ENCODE results near the gene R3HDM2.

Gene R3HDM2

GRCh38 chr12:57469296-57470164 lies 38.7 kb upstream of the R3HDM2 start:
- DNase-seq, result no peak
- in situ Hi-C loops (cut with MboI; ENCODE audit: low pct_unique_long_range_greater_than_20kb, low sequenced_read_pairs), result no loop called here

GRCh38 chr12:57467915-57468314 lies 37.1 kb upstream of the R3HDM2 start:
- DNase-seq, result no peak
- in situ Hi-C loops (cut with MboI; ENCODE audit: low pct_unique_long_range_greater_than_20kb, low sequenced_read_pairs), result no loop called here

DNA sequence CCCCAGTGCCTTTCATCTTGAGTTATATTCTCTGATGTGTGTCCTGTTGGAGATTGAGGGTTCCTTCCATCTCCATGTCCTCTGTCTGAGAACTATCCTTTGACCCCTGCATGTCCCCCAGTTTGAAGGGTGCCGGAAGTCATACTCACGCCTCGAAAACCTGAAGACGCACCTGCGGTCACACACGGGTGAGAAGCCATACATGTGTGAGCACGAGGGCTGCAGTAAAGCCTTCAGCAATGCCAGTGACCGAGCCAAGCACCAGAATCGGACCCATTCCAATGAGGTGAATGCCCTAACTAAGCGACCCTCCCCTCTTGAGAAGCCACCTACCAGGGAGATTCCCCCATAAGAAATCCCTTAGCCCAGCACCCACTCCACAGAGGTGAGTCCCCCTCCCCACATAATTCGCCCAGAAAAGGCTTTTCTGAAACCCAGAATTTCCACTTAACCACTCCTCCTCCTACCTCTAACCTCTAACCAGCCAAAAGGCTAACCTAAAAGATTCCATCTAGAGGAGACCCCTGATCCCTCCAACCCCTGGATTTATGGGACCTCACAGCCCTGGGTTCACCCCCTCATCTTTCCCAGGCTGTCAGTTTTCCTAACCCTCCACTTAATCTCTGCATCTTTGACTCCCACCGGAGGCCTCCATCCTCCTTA lies 36.5 kb upstream of the R3HDM2 start:
- in situ Hi-C loops (cut with MboI; ENCODE audit: low pct_unique_long_range_greater_than_20kb, low sequenced_read_pairs), result no loop called here

GRCh38 chr12:57465747-57466505 lies 35.1 kb upstream of the R3HDM2 start:
- no peak for DNase-seq
- in situ Hi-C loops (cut with MboI; ENCODE audit: low pct_unique_long_range_greater_than_20kb, low sequenced_read_pairs), result no loop called here

More for the DNA sequence above, 36.5 kb upstream of the R3HDM2 start:
- DNase-seq, result no peak

DNA sequence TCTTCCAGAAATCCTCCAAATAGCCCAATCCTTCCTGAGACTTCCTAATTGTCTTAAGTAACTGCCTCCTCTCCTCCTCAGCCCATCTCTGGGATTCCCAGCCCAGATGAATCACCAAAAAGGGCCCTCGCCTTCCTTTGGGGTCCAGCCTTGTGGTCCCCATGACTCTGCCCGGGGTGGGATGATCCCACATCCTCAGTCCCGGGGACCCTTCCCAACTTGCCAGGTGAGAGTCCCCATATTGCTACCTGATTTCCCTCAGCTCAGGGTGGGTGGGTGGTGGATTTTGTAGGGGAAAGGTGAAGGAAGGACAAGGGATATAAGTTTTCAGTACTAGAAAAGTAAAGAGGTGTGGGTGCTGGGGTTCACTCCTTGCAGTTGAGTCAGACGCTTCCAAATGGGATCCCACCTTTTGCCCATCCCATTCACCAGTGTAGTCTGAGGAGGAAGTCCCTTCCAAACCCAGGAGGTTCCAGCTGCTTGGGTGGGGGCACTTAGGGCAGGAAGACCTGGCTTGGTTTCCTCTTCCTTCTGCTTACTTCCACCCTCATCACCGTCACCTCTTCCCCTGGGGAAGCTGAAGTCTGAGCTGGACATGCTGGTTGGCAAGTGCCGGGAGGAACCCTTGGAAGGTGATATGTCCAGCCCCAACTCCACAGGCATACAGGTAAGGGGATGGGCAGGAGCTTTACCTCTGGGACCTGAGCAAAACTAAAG lies 34.3 kb upstream of the R3HDM2 start:
- DNase-seq, result no peak
- in situ Hi-C loops (cut with MboI; ENCODE audit: low pct_unique_long_range_greater_than_20kb, low sequenced_read_pairs), result no loop called here

DNA sequence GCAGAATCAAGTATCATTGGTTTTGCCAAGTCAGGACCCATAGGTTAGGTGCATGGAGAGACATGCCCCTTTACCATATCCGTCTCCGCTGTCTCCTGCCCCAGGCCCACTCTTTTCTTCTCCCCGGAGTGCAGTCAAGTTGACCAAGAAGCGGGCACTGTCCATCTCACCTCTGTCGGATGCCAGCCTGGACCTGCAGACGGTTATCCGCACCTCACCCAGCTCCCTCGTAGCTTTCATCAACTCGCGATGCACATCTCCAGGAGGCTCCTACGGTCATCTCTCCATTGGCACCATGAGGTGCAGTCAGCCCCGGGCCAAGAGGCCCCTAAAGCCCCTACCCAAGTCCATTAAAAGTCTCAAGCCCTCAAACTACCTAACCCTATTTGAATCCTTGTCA lies 33.7 kb upstream of the R3HDM2 start:
- in situ Hi-C loops (cut with MboI; ENCODE audit: low pct_unique_long_range_greater_than_20kb, low sequenced_read_pairs), result no loop called here
- no peak for DNase-seq

GRCh38 chr12:57462912-57463253 lies 32.0 kb upstream of the R3HDM2 start:
- in situ Hi-C loops (cut with MboI; ENCODE audit: low pct_unique_long_range_greater_than_20kb, low sequenced_read_pairs), result no loop called here
- no peak for DNase-seq

DNA sequence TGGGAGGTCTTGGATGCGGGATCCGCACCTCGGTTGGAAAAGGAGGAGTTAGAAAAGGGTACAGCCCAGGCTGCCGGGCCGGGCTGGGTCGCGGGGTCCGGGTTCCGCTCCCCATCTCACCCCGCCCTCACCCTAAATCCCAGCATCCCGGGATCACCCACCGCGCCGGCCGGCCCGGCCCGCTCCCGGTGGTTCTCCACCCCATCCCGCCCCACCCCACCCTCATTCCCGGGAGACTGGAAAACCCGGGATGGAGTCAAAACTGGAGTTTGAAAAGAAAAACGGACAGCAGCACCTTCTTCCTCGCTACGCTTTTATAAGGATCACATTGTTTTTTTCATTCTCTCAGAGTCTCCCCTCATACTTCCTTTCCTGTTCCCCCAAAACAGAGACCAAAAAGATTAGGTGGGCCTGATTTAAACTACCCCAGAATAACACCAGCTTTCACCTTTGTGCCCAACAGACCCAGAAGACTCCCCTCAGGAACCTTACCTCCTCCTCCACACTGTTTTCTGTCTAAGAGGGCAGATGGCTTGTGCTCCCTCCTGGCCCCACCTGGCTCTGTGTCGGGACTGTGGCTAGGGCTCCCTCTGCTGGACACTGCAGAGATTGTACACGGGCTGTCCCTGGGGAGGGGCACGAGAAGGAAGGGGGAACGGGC lies 31.5 kb upstream of the R3HDM2 start:
- in situ Hi-C loops (cut with MboI; ENCODE audit: low pct_unique_long_range_greater_than_20kb, low sequenced_read_pairs), result no loop called here

DNA sequence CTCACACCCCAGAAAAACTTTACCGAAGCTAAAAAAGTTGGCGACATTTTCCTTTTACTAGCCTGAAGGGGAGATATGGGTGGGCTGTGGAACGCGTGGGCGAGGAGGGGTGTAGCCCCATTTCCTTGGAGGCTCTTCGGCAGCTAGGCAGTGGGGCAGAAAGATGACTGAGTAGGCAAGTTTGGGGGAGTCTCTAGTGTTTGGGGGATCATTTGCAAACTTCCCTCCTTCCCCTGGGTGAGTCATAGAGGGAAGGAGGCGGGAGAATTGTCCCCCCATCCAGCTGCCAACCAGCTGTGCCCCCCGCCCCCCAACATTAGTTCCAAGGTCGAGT lies 31.0 kb upstream of the R3HDM2 start:
- in situ Hi-C loops (cut with MboI; ENCODE audit: low pct_unique_long_range_greater_than_20kb, low sequenced_read_pairs), result no loop called here

More for the DNA sequence above, 31.5 kb upstream of the R3HDM2 start:
- peak; percentile 95 for DNase-seq

GRCh38 chr12:57461276-57461916 lies 30.6 kb upstream of the R3HDM2 start:
- no peak for DNase-seq

More for the DNA sequence above, 31.0 kb upstream of the R3HDM2 start:
- peak; percentile 20 for DNase-seq

DNA sequence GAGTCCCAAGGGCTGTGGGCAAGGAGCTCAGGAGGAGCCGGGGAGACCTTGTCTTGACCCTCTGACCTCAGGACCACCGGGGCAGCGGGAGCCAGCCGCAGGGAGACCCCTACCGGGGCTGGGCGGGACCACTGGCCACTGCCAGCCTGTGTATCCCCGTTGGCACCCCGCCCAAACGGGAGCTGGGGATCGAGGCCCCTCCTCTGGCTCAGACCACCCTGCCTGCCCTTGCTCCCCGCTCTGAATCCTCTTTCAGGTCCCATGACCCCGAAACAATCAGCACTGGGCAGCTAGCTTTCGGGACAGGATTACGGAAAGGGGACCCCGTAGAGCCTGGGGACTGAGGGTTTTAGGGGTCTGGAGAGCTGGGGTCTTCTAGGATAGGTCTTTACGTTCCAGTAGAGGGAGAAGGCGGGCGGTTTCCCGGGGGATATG lies 30.0 kb upstream of the R3HDM2 start:
- in situ Hi-C loops (cut with MboI; ENCODE audit: low pct_unique_long_range_greater_than_20kb, low sequenced_read_pairs), result no loop called here
- DNase-seq, result no peak

More at GRCh38 chr12:57461276-57461916, 30.6 kb upstream of the R3HDM2 start:
- in situ Hi-C loops (cut with MboI; ENCODE audit: low pct_unique_long_range_greater_than_20kb, low sequenced_read_pairs), result no loop called here

DNA sequence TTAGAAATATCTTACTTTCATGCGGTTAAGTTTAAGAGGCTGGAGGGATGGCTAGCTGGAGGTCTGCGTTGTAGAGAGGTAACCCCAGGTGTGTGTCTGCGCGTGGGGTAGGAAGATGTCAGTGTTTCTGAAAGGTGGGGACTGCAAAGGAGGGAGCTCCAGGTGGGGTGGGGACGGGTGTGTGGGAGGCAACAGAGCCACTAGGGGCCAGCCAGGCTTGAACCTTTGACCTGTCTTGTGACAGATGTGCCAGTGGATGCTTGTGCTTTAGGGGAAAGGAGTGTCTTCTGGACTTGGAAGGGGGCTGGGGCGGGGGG lies 29.6 kb upstream of the R3HDM2 start:
- DNase-seq, result no peak
- in situ Hi-C loops (cut with MboI; ENCODE audit: low pct_unique_long_range_greater_than_20kb, low sequenced_read_pairs), result no loop called here

GRCh38 chr12:57459750-57460467 lies 29.1 kb upstream of the R3HDM2 start, which contains the start of gene GLI1:
Gene GLI1, plus strand, starts transcription at chr12:57459785. Its CDS starts 3,907 bp downstream, at chr12:57463692.
- in situ Hi-C loops (cut with MboI; ENCODE audit: low pct_unique_long_range_greater_than_20kb, low sequenced_read_pairs), result no loop called here
- peak; percentile 36 for DNase-seq

- peak; percentile 97 for DNase-seq
- in situ Hi-C loops (cut with MboI; ENCODE audit: low pct_unique_long_range_greater_than_20kb, low sequenced_read_pairs), result no loop called here
Observed at GRCh38 chr12:57459055-57459749, 28.4 kb upstream of the R3HDM2 start.

DNA sequence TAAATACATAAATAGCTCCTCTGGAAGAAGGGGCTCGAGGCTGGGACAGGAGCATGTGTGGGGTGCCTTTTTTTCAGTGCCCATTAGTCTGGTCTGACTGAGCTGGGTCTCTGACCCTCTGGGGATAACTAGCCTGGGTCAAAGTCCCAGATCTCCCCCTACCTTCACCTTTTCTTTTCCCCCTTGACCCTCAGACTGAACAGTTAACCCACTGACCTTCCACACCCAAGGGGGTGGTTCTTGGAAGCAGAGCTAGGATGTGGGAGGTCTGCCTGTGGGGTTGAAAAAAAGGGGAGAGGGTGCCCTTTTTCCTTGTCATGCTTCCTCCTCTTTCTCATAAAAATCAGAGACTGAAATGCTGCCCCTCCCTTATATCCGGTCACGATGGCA lies 27.8 kb upstream of the R3HDM2 start:
- DNase-seq, result no peak
- in situ Hi-C loops (cut with MboI; ENCODE audit: low pct_unique_long_range_greater_than_20kb, low sequenced_read_pairs), result no loop called here

DNA sequence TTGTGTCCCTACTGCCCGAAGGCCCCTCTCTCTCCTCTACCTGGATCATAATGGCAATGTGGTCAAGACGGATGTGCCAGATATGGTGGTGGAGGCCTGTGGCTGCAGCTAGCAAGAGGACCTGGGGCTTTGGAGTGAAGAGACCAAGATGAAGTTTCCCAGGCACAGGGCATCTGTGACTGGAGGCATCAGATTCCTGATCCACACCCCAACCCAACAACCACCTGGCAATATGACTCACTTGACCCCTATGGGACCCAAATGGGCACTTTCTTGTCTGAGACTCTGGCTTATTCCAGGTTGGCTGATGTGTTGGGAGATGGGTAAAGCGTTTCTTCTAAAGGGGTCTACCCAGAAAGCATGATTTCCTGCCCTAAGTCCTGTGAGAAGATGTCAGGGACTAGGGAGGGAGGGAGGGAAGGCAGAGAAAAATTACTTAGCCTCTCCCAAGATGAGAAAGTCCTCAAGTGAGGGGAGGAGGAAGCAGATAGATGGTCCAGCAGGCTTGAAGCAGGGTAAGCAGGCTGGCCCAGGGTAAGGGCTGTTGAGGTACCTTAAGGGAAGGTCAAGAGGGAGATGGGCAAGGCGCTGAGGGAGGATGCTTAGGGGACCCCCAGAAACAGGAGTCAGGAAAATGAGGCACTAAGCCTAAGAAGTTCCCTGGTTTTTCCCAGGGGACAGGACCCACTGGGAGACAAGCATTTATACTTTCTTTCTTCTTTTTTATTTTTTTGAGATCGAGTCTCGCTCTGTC lies 26.1 kb upstream of the R3HDM2 start:
- in situ Hi-C loops (cut with MboI; ENCODE audit: low pct_unique_long_range_greater_than_20kb, low sequenced_read_pairs), result no loop called here
- no peak for DNase-seq
